Fibroblast of the aortic adventitia (primary cell): ENCODE results near the gene A1BG. TPM values are rescaled to one million over a fixed set of nuclear protein-coding genes. Genes with fewer than 3 reads are reported as not detected.

Source experiments
- DNase-seq: peaks from one replicate; pipeline ENCODE4 v3.0.0-alpha.2; 2010; ENCODE audit warnings: low read depth
- H3K4me3 ChIP-seq: 2 replicates; pipeline ENCODE4 v1.5.1; 2011; ENCODE audit warnings: low read depth, mild to moderate bottlenecking, control low read depth, low read length, moderate library complexity
- total RNA-seq: library from RNA; depleted of rRNA; stranded (reverse); fragments of >200 nt; gene quantifications from 2 replicates; pipeline ENCODE4 v1.2.3, GENCODE V29; 2012; ENCODE audit warnings: low replicate concordance
- TF ChIP-seq, protein P1 (sequence below): IDR thresholded peaks from 2 replicates; pipeline ENCODE4 v1.5.1; 2011; ENCODE audit warnings: mild to moderate bottlenecking, low read length, control low read depth, inconsistent platforms; ENCODE audit not compliant: insufficient read depth

Gene A1BG
- total RNA-seq, 1 donor = 6.8 TPM

DNA sequence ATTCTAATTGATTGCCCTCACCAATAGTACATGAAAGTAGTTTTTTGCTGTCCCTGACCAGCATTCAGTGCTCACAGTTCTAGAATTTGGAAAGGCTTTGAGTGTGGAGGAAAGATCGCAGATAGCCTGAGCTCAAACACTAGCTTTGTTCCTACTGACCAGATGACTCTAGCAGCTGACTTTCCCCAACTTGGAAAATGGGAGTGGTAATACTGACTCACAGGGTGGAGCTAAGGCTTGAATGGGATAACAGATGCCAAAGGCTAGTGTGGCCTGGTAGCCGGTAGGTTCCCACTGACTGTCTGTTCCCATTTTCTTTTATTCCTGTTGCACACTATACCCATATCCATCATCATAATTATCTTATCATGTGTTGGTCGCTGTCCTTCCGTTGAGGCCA is 22.8 kb downstream of the A1BG start:
- peak; percentile 81 for DNase-seq
- TF ChIP-seq, protein P1, sequence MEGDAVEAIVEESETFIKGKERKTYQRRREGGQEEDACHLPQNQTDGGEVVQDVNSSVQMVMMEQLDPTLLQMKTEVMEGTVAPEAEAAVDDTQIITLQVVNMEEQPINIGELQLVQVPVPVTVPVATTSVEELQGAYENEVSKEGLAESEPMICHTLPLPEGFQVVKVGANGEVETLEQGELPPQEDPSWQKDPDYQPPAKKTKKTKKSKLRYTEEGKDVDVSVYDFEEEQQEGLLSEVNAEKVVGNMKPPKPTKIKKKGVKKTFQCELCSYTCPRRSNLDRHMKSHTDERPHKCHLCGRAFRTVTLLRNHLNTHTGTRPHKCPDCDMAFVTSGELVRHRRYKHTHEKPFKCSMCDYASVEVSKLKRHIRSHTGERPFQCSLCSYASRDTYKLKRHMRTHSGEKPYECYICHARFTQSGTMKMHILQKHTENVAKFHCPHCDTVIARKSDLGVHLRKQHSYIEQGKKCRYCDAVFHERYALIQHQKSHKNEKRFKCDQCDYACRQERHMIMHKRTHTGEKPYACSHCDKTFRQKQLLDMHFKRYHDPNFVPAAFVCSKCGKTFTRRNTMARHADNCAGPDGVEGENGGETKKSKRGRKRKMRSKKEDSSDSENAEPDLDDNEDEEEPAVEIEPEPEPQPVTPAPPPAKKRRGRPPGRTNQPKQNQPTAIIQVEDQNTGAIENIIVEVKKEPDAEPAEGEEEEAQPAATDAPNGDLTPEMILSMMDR = no peak
- no peak overlapping the region for H3K4me3 ChIP-seq

DNA sequence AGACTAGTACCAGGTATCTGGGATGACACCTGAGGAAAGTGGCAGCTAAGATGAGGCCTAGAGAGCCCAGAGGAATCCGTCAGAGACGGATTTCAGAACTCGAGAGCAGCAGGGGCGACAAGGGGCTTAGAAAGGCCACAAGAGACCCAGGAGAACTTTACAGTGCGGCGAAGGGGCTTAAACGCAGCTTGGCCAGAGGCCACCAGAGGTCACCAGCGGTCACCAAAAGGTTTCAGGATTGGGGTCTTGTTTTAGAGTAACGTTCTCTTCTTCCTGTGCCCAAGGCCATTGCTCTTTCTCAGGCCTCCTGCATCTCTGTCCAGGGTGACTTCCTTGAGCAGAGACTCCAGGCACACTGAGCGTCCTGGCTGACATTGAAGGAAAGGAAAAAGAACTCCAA is 24.3 kb downstream of the A1BG start:
- TF ChIP-seq, protein P1 = no peak
- no peak overlapping the region for H3K4me3 ChIP-seq
- no peak for DNase-seq

DNA sequence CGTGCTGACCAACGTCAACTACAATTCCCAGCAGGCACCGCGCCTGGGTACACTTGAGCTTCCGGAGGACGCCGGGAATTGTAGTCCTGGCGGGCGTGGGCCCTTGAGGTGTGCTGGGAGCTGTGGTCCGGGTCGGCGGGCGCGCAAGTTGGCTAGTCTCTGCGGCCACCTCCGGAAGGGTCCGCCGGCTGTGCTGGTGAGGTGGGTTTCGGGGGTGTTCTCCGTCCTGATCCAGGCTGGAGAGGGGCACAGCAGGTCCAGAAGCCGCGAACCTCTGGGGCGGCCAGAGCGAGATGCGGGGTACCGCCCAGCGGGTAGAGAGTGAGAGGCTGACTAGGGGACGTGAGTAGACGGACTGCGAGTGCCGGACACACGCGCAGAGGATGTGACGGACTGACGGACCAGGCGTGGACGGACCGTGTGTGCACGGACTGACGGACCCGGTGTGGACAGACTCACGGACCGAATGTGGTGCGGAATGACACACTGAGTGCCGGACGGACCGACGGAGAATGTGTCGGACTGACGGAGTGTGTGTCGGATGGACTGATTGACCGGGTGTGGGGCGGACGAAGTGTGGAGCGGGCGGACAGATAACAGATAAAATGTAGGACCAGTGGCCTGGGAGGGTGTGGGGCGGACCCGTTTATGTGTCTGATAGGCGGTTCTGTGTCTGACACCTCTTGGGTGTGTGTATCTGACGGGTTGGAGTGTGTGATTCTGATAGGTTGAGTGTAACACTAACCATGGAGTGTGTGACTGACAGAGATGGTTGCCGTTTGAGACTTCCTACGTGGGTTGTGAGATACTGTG is 26.2 kb downstream of the A1BG start, which contains the start of gene ZSCAN22:
ZSCAN22 (plus strand) TSS at position 81 of the 813 bp plus-strand sequence. CDS start 7,809 bp downstream, outside the sequence.
- peak within 1 kb of the TSS; percentile 78 for H3K4me3 ChIP-seq
- peak; percentile 96 for DNase-seq
- TF ChIP-seq, protein P1 = no peak

DNA sequence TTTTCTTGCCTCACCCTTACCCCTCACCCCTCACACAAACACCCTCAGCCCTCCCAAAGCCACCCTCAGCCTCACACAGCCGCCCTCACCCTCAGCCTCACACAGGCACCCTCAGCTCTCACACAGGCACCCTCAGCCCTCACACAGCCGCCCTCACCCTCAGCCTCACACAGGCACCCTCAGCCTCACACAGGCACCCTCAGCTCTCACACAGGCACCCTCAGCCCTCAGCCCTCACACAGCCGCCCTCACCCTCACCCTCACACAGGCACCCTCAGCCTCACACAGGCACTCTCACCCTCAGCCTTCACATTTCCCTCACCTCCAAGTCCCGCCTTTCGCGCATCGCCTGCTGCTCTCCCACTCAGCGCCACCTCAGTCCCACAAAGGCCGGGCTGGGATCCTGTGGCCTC is 26.8 kb downstream of the A1BG start:
- peak overlapping the region; percentile 78 for H3K4me3 ChIP-seq
- TF ChIP-seq, protein P1 = no peak
- DNase-seq = no peak

DNA sequence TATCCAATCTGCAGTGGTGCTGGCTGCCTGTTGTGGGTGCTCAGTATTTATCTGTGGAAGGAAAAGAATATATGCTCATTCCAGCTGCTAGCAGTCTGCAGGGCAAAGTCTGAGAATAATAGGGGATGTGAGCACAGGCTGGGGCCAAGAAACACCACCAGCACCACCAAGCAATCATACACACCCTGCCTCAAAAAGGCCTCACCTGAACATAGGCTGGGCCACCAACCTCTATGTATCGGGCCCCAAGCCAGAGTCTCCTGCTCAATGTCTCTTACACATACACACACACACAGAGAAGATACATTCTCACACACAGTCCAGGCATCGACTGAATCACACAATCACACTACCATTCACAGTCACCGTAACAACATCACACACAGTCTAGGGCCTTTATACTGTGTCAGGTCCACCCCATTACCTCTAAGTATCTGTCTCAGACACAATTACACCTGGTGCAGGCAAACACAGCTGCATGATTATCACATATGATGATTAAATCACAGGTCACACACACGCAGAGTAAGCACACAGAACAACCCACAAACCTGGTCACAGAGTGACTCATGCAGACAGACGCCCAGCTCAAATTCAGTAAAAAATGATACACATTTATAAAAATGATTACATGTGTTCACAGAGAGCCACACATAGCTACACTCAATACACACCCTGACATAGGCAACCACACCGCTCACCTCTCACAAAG is 27.8 kb downstream of the A1BG start:
- DNase-seq = no peak
- H3K4me3 ChIP-seq = peak overlapping the region; percentile 78
- TF ChIP-seq, protein P1 = no peak

DNA sequence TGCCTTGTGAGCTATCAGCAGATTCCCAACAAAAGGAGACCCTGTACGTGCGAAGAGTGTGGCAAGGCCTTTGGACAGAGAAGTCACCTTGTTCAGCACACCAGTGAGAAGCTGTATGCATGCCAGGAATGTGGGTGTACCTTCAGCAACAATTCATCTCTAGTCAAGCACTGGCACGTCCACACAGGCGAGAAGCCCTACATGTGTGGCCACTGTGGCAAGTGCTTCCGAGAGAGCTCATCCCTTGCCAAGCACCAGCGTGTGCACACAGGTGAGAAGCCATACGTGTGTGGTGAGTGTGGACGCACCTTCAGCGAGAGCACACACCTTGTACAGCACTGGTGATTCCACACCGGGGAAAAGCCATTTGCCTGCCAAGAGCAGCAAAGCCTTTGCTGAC is 34.1 kb downstream of the A1BG start:
- DNase-seq = no peak

More for the DNA sequence above, 34.1 kb downstream of the A1BG start:
- H3K4me3 ChIP-seq = no peak overlapping the region
- TF ChIP-seq, protein P1 = no peak
